Thyroid gland (tissue), 4 donors: ENCODE data around the gene HSPA2.

Experiments used
- CTCF ChIP-seq, 6 experiments: fragments of 200-600 bp in 3 of 6; fragments of 450-650 bp in 3 of 6; sonication (generic) in 3 of 6; IDR thresholded peaks; one replicate each; pipeline ENCODE4 v1.5.1; 2016 to 2019; ENCODE audit warnings: antibody characterized with exemption in 6 of 6, mild to moderate bottlenecking in 2 of 6, inconsistent platforms in 1 of 6, moderate library complexity in 1 of 6
- POLR2A ChIP-seq, 2 donors: fragments of 450-650 bp; IDR thresholded peaks; one replicate each; pipeline ENCODE4 v1.6.1; 2017; ENCODE audit warnings: antibody characterized with exemption in 2 of 2, mild to moderate bottlenecking in 2 of 2, moderate library complexity in 1 of 2

GRCh38 chr14:64549016-64549415, 8.5 kb downstream of the HSPA2 start:
- no peak for TF ChIP-seq CTCF (IDR thresholded peaks at IDR 0.05)
- TF ChIP-seq POLR2A (IDR thresholded peaks at IDR 0.05), result no peak
